ENCODE measurements around the gene IFNL2. TPM values are rescaled to one million over a fixed set of nuclear protein-coding genes. Genes with fewer than 3 reads are reported as not detected.

The IFNL2 gene
- polyA plus RNA-seq, 4 donors, result not detected

- no peak for DNase-seq
- no peaks in the 10 kb centered on the region for H3K4me1 ChIP-seq (ENCODE audit: control insufficient read depth in 3 of 3, insufficient read depth in 2 of 3, low read depth in 1 of 3, low read length in 2 of 3)
- H3K36me3 ChIP-seq (ENCODE audit: control insufficient read depth in 3 of 3, insufficient read depth in 2 of 3, low read depth in 1 of 3, low read length in 3 of 3), result peaks cover 0 to 6% (median 2%) of the 10 kb centered on the region in 3 donors
- H3K4me3 ChIP-seq (ENCODE audit: low read depth in 1 of 3, low read length in 3 of 3), result no peak overlapping the region
- peaks cover 0 to 13% (median 0%) of the 10 kb centered on the region in 3 donors for H3K27me3 ChIP-seq (ENCODE audit: control insufficient read depth in 3 of 3, insufficient read depth in 3 of 3, low read length in 3 of 3)
- H3K27ac ChIP-seq (ENCODE audit: low read depth in 1 of 3, low read length in 2 of 3), result no peak overlapping the region
- no peak for FAIRE-seq
- no peaks in the 10 kb centered on the region for H3K9me3 ChIP-seq (ENCODE audit: control insufficient read depth in 2 of 2, insufficient read depth in 1 of 2, low read depth in 1 of 2, low read length in 1 of 2)
- 94 to 100% (median 95%) methylated on average over 1 of the region's 1 CpG for WGBS, 3 donors
Measured at GRCh38 chr19:39315933-39316332, 47.7 kb downstream of the IFNL2 start.

GRCh38 chr19:39316627-39317321 is 48.6 kb downstream of the IFNL2 start:
- Histone ChIP-seq H3K4me3 (ENCODE audit: low read depth in 1 of 3, low read length in 3 of 3) (no peak overlapping the region), H3K4me1 (ENCODE audit: control insufficient read depth in 3 of 3, insufficient read depth in 2 of 3, low read depth in 1 of 3, low read length in 2 of 3) (no peaks in the 10 kb centered on the region), H3K27ac (ENCODE audit: low read depth in 1 of 3, low read length in 2 of 3) (no peak overlapping the region), H3K9me3 (ENCODE audit: control insufficient read depth in 2 of 2, insufficient read depth in 1 of 2, low read depth in 1 of 2, low read length in 1 of 2) (no peaks in the 10 kb centered on the region), H3K27me3 (ENCODE audit: control insufficient read depth in 3 of 3, insufficient read depth in 3 of 3, low read length in 3 of 3) (peaks cover 0 to 22% (median 0%) of the 10 kb centered on the region in 3 donors), H3K36me3 (ENCODE audit: control insufficient read depth in 3 of 3, insufficient read depth in 2 of 3, low read depth in 1 of 3, low read length in 3 of 3) (peaks cover 0 to 6% (median 2%) of the 10 kb centered on the region in 3 donors)
- 88 to 96% (median 90%) methylated on average over 12 of the region's 12 CpGs for WGBS, 3 donors
- DNase-seq, result no peak
- no peak for FAIRE-seq

- Histone ChIP-seq H3K27ac (ENCODE audit: low read depth in 1 of 3, low read length in 2 of 3) (no peak overlapping the region), H3K27me3 (ENCODE audit: control insufficient read depth in 3 of 3, insufficient read depth in 3 of 3, low read length in 3 of 3) (peaks cover 0 to 22% (median 0%) of the 10 kb centered on the region in 3 donors), H3K4me3 (ENCODE audit: low read depth in 1 of 3, low read length in 3 of 3) (no peak overlapping the region), H3K9me3 (ENCODE audit: control insufficient read depth in 2 of 2, insufficient read depth in 1 of 2, low read depth in 1 of 2, low read length in 1 of 2) (no peaks in the 10 kb centered on the region), H3K4me1 (ENCODE audit: control insufficient read depth in 3 of 3, insufficient read depth in 2 of 3, low read depth in 1 of 3, low read length in 2 of 3) (no peaks in the 10 kb centered on the region), H3K36me3 (ENCODE audit: control insufficient read depth in 3 of 3, insufficient read depth in 2 of 3, low read depth in 1 of 3, low read length in 3 of 3) (peaks cover 0 to 6% (median 2%) of the 10 kb centered on the region in 3 donors)
- 92 to 96% (median 93%) methylated on average over 4 of the region's 4 CpGs for WGBS, 3 donors
- DNase-seq (no peak), FAIRE-seq (no peak)
Measured at GRCh38 chr19:39317476-39317875, 49.3 kb downstream of the IFNL2 start.

GRCh38 chr19:39318071-39318470 is 49.9 kb downstream of the IFNL2 start:
- Histone ChIP-seq H3K36me3 (ENCODE audit: control insufficient read depth in 3 of 3, insufficient read depth in 2 of 3, low read depth in 1 of 3, low read length in 3 of 3) (peaks cover 0 to 6% (median 2%) of the 10 kb centered on the region in 3 donors), H3K27me3 (ENCODE audit: control insufficient read depth in 3 of 3, insufficient read depth in 3 of 3, low read length in 3 of 3) (peaks cover 0 to 26% (median 0%) of the 10 kb centered on the region in 3 donors), H3K4me3 (ENCODE audit: low read depth in 1 of 3, low read length in 3 of 3) (no peak overlapping the region), H3K4me1 (ENCODE audit: control insufficient read depth in 3 of 3, insufficient read depth in 2 of 3, low read depth in 1 of 3, low read length in 2 of 3) (no peaks in the 10 kb centered on the region), H3K27ac (ENCODE audit: low read depth in 1 of 3, low read length in 2 of 3) (no peak overlapping the region), H3K9me3 (ENCODE audit: control insufficient read depth in 2 of 2, insufficient read depth in 1 of 2, low read depth in 1 of 2, low read length in 1 of 2) (no peaks in the 10 kb centered on the region)
- no peak for FAIRE-seq
- WGBS, 3 donors, result 91 to 96% (median 95%) methylated on average over 5 of the region's 5 CpGs
- no peak for DNase-seq

DNA sequence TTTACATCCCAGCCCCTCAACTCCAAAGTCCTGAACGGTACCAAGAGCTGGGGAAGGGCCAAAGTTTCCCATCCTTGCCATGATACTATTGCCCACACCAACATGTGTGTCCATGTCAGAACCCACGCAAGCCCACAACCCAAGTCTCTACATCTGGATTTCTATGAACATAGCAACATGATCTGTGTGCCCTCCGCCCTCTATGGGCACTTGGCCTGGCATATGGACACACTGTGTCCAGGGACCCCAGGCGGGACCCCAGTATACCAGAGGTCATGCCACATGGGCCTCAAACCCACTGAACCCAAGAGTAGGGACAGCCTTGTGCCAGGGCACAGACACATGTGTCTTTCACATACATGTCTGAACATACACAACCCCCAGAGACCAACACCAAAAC is 50.5 kb downstream of the IFNL2 start:
- H3K9me3 ChIP-seq (ENCODE audit: control insufficient read depth in 2 of 2, insufficient read depth in 1 of 2, low read depth in 1 of 2, low read length in 1 of 2), result no peaks in the 10 kb centered on the region
- no peaks in the 10 kb centered on the region for H3K4me1 ChIP-seq (ENCODE audit: control insufficient read depth in 3 of 3, insufficient read depth in 2 of 3, low read depth in 1 of 3, low read length in 2 of 3)
- H3K27ac ChIP-seq (ENCODE audit: low read depth in 1 of 3, low read length in 2 of 3), result no peak overlapping the region
- DNase-seq, result no peak
- WGBS, 3 donors, result 80 to 90% (median 89%) methylated on average over 4 of the region's 4 CpGs
- no peak overlapping the region for H3K4me3 ChIP-seq (ENCODE audit: low read depth in 1 of 3, low read length in 3 of 3)
- no peak for FAIRE-seq
- H3K36me3 ChIP-seq (ENCODE audit: control insufficient read depth in 3 of 3, insufficient read depth in 2 of 3, low read depth in 1 of 3, low read length in 3 of 3), result peaks cover 0 to 4% (median 2%) of the 10 kb centered on the region in 3 donors
- H3K27me3 ChIP-seq (ENCODE audit: control insufficient read depth in 3 of 3, insufficient read depth in 3 of 3, low read length in 3 of 3), result peaks cover 0 to 26% (median 0%) of the 10 kb centered on the region in 3 donors

DNA sequence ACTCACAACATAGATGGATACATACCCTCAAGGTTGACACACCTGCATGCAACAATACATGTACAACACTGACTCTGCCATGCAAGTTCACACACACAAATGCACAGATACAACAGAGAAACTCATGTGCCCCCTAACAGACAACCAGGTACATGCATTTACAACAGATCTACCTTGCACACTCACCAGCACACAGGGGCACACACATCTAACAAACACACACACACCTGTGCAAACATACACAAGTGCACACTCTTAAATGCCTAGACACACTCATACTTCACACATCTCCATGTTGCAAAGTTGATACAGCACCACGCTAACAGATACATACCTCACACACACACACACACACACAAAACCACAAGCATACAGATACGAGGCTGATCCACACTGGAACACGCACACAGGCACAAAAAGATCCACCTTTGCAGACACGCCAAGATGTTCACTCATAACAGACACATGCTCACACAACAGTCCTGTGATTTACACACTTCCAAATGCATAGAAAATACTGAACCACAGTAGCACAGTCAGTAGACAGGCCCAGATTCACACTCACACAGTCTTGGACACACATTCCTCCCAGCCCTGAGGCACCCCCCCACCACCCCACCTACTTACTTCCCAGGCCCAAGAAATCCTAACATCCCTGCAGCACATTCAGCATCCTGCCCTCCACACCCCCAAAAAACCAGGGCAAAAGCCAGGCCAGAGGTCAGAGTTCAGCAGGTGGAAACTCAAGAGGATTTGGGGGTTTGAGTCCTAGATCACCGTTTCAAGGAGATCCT is 51.1 kb downstream of the IFNL2 start:
- H3K27me3 ChIP-seq (ENCODE audit: control insufficient read depth in 3 of 3, insufficient read depth in 3 of 3, low read length in 3 of 3), result peaks cover 0 to 26% (median 0%) of the 10 kb centered on the region in 3 donors
- DNase-seq (no peak), FAIRE-seq (no peak)
- H3K36me3 ChIP-seq (ENCODE audit: control insufficient read depth in 3 of 3, insufficient read depth in 2 of 3, low read depth in 1 of 3, low read length in 3 of 3), result peaks cover 0 to 3% (median 2%) of the 10 kb centered on the region in 3 donors
- no peaks in the 10 kb centered on the region for H3K4me1 ChIP-seq (ENCODE audit: control insufficient read depth in 3 of 3, insufficient read depth in 2 of 3, low read depth in 1 of 3, low read length in 2 of 3)
- no peak overlapping the region for H3K4me3 ChIP-seq (ENCODE audit: low read depth in 1 of 3, low read length in 3 of 3)
- H3K9me3 ChIP-seq (ENCODE audit: control insufficient read depth in 2 of 2, insufficient read depth in 1 of 2, low read depth in 1 of 2, low read length in 1 of 2), result no peaks in the 10 kb centered on the region
- no peak overlapping the region for H3K27ac ChIP-seq (ENCODE audit: low read depth in 1 of 3, low read length in 2 of 3)
- 70 to 76% (median 75%) methylated on average over 5 of the region's 5 CpGs for WGBS, 3 donors

Other genes with a start within 250 kb of the IFNL2 start
- gene FBXO27, start 235.8 kb upstream of the IFNL2 start, polyA plus RNA-seq, result 10 to 100 TPM in 1 of 4 donors, 1 to 10 TPM in 3; 1.9 to 16.6 (median 4.1) TPM
- 1 to 10 TPM in 1 of 4 donors, under 1 TPM in 1, not detected in 2; 0.01 to 2.9 TPM for gene ACP7, start 184.0 kb upstream of the IFNL2 start, polyA plus RNA-seq
- 10 to 100 TPM; 34.6 to 73.4 (median 54.2) TPM for gene PAK4, start 142.6 kb upstream of the IFNL2 start, polyA plus RNA-seq
- 1 to 10 TPM in 1 of 4 donors, under 1 TPM in 2, not detected in 1; 0.13 to 1.2 (median 0.45) TPM for gene NCCRP1, start 71.4 kb upstream of the IFNL2 start, polyA plus RNA-seq
- gene SYCN, start 64.1 kb upstream of the IFNL2 start, polyA plus RNA-seq, result 1 to 10 TPM in 1 of 4 donors, not detected in 3; 2.7 TPM
- not detected for gene IFNL3, start 23.4 kb upstream of the IFNL2 start, polyA plus RNA-seq
- gene IFNL4, start 19.5 kb upstream of the IFNL2 start, polyA plus RNA-seq, result under 1 TPM in 1 of 4 donors, not detected in 3; 0.03 TPM
- not detected for gene IFNL1, start 28.0 kb downstream of the IFNL2 start, polyA plus RNA-seq
- under 1 TPM in 3 of 4 donors, not detected in 1; 0.27 to 0.76 (median 0.71) TPM for gene LRFN1, start 52.5 kb downstream of the IFNL2 start, polyA plus RNA-seq
- 10 to 100 TPM in 3 of 4 donors, 1 to 10 TPM in 1; 8.1 to 46.2 (median 30.1) TPM for gene GMFG, start 67.6 kb downstream of the IFNL2 start, polyA plus RNA-seq
- gene SAMD4B, start 74.0 kb downstream of the IFNL2 start, polyA plus RNA-seq, result 10 to 100 TPM; 37.8 to 94.4 (median 56.8) TPM
- 10 to 100 TPM; 32.9 to 42.7 (median 37.9) TPM for gene PAF1, start 122.7 kb downstream of the IFNL2 start, polyA plus RNA-seq
- gene MED29, start 123.0 kb downstream of the IFNL2 start, polyA plus RNA-seq, result 10 to 100 TPM; 20.3 to 29.3 (median 23.7) TPM
- gene ZFP36, start 138.5 kb downstream of the IFNL2 start, polyA plus RNA-seq, result 100 to 1,000 TPM; 104 to 365 (median 195) TPM
- 10 to 100 TPM in 1 of 4 donors, 1 to 10 TPM in 3; 1.9 to 13.2 (median 6.3) TPM for gene PLEKHG2, start 144.3 kb downstream of the IFNL2 start, polyA plus RNA-seq
- gene RPS16, start 167.6 kb downstream of the IFNL2 start, polyA plus RNA-seq, result 1,000 to 10,000 TPM; 1,341 to 3,643 (median 2,485) TPM
- gene SUPT5H, start 177.2 kb downstream of the IFNL2 start, polyA plus RNA-seq, result 100 to 1,000 TPM in 3 of 4 donors, 10 to 100 TPM in 1; 95.5 to 283 (median 163) TPM
- gene TIMM50, start 212.4 kb downstream of the IFNL2 start, polyA plus RNA-seq, result 10 to 100 TPM; 33.8 to 62.2 (median 48.4) TPM
- under 1 TPM in 2 of 4 donors, not detected in 2; 0.15 to 0.40 TPM for gene DLL3, start 230.6 kb downstream of the IFNL2 start, polyA plus RNA-seq
- gene SELENOV, start 246.7 kb downstream of the IFNL2 start, polyA plus RNA-seq, result under 1 TPM in 1 of 4 donors, not detected in 3; 0.32 TPM